GM18861 (cell line): ENCODE measurements around the gene WIPI1.
"Not testable (repeated sequence)": the region's sequence is repeated elsewhere in the genome, so short reads cannot be mapped to it uniquely, and the experiment has no call there.

Experiments
- ATAC-seq: cut with Tn5 transposase; IDR thresholded peaks from one replicate; pipeline ENCODE4 v1.9.1; 2021; ENCODE audit not compliant: unreplicated experiment

The WIPI1 gene

DNA sequence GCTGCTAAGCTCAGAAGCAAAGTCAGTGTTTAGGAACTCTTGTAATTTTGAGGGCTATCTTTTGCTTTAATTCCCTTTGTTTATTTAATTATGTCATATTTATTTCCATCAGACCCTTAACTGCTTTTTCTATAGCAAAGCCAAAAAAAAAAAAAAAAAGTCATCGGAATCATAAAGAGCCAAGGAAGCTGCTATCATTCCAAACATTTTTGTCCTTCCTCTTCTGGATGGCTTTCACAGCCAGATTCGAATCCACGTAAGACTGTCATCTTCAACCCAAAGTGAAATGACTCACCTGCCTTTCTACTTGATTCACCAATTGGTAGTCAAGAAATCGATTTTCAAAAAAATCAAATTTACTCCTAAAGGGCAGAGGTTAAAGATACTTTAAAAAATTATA lies 38.4 kb downstream of the WIPI1 start:
- no peak for ATAC-seq

DNA sequence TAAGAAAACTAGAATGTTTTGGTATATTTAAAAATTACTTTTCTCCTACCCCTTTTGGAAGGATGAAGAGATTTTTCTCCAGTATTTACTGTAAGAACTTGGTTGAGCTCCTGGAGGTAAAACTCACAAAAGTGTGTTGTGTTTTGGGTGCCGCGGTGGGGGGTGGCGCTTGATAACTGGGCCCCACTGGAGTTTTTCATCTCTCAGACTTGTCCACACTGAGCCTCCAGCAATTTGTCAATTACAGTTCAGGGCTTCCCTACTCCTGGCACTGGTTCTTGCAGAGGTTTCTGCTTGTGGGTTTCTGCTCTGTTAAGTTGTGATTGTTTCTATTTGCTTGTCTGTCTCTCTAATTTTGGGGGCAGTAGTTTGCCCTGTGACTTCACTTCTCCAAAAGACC lies 40.0 kb downstream of the WIPI1 start:
- no peak for ATAC-seq

DNA sequence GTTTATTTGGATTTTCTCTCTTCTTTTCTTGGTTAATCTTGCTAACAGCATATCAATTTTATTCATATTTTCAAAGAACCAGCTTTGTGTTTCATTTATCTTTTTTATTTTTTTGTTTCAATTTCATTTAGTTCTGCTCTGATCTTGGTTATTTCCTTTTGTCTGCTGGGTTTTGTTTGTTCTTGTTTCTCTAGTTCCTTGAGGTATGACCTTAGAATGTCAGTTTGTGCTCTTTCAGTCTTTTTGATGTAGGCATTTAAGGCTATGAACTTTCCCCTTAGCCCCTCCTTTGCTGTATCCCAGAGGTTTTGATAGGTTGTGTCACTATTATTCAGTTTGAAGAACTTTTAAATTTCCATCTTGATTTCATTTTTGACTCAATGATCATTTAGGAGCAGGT lies 42.4 kb downstream of the WIPI1 start:
- ATAC-seq: not testable (repeated sequence)

DNA sequence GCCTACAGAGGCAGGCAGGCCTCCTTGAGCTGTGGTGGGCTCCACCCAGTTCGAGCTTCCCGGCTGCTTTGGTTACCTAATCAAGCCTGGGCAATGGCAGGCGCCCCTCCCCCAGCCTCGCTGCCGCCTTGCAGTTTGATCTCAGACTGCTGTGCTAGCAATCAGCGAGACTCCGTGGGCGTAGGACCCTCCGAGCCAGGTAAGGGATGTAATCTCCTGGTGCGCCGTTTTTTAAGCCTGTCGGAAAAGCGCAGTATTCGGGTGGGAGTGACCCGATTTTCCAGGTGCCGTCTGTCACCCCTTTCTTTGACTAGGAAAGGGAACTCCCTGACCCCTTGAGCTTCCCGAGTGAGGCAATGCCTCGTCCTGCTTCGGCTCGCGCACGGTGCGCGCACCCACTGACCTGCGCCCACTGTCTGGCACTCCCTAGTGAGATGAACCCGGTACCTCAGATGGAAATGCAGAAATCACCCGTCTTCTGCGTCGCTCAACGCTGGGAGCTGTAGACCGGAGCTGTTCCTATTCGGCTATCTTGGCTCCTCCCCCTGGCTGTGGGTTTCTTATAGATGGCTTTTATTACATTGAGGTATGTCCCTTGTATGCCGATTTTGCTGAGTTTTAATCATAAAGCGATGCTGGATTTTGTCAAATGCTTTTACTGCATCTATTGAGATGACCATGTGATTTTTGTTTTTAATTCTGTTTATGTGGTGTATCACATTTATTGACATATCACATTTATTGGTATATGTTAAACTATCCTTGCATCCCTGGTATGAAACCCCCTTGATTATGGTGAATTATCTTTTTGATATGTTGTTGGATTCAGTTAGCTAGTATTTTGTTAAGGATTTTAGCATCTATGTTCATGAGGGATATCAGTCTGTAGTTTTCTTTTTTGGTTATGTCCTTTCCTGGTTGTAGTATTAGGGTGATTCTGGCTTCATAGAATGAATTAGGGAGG lies 43.4 kb downstream of the WIPI1 start:
- ATAC-seq: not testable (repeated sequence)

DNA sequence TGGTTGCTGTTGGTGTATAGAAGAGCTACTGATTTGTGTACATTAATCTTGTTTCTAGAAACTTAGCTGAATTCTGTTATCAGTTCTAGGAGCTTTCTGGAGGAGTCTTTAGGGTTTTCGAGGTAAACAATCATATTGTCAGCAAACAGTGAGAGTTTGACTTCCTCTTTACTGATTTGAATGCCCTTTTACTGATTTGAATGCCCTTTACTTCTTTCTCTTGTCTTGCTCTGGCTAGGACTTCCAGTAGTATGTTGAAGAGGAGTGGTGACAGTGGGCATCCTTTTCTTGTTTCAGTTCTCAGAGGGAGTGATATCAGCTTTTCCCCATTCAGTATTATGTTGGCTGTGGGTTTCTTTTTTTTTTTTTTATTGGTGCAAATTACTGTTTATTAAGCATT lies 49.6 kb downstream of the WIPI1 start:
- ATAC-seq: not testable (repeated sequence)

DNA sequence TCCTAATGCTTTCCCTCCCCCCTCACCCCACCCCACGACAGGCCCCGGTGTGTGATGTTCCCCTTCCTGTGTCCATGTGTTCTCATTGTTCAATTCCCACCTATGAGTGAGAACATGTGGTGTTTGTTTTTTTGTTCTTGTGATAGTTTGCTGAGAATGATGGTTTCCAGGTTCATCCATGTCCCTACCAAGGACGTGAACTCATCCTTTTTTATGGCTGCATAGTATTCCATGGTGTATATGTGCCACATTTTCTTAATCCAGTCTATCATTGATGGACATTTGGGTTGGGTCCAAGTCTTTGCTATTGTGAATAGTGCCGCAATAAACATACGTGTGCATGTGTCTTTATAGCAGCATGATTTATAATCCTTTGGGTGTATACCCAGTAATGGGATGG lies 53.5 kb downstream of the WIPI1 start:
- not testable (repeated sequence) for ATAC-seq

DNA sequence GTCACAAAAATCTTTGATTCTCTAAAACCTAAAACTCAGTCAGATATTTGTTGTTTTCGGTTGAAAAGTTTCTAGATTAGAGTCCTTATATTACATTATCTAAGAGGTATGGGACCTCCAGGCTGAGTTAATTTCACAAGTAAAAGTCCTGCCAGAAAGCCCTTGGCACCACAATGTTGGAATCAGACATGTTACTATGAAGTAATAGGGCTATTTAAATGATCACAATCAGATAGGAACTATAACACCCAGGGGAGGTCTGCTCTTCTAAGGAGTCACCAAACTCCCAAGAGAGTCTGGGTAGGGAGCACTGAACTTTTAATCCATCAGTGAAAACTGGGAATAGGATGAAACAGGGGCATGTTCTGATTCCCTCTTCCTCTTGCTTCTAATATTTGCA lies 54.2 kb downstream of the WIPI1 start:
- no peak for ATAC-seq

DNA sequence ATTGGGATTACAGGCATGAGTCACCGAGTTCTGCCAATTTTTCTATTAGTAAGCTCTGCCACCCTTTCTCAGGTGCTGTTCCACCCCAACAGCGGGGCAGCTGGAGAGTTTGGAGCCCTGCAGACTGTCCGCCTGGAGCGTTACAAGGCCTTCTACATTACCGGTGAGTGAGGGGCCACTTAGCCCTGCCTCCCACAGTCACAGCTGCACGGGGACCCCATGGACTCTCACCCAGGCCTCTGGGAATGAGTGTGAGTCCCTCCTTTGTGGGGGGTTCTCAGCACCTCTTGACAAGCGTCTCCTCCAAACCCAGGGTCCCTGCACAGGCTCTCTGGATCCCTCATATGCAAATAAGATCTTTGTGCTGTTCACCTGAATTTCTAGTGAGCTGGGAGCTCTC lies 56.0 kb downstream of the WIPI1 start:
- no peak for ATAC-seq

DNA sequence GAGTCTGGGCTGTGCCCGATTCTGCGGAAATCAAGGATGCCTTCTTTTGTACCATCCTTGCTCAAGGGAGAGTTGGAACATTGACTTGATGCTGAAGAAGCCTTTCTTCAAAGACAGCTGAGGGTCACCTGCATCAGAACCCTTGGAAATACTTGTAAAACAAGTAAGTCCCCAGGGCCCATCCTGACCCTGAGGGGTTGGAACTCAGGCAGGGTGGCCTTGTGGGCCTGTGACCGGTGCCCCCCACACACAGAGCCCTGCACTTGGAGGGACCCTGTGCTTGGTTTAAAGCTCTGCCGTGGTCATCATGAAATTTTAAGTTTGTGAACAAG lies 56.9 kb downstream of the WIPI1 start:
- ATAC-seq: no peak

DNA sequence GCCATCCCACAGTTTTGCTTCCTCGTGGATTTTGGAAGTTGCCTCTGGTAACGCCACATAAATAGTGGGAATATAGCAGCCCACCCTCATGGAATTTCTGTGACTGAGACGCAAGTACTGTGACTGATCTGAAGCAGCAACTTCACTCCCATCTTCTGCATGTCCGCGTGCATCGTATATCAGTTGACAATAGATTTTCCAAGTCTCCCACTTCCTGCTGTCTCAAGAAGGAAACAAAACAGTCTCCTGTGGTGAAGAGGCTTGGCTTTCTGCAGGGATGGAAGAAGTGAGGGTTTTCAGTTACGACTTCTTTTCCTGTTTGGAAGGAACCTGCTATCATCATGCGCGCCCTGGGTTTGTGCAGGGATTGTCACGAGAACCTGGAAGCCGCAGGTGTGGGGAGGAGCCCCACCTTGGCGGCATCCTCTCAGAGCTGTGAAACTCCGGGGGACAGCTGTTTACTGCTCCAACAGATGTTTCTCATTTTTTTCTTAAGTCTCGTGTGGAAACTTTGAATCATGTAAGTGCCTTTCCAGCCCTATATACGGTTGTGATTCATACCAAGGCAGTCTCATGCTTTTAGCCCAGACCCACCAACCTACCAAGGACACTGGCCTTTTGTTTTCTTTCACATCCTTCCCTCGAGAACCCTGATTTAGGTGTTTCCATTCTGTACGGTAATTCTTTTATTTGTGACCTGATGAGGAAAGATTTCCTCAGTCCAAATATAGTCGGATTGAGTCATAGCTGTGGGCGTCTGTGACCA lies 57.5 kb downstream of the WIPI1 start:
- no peak for ATAC-seq

DNA sequence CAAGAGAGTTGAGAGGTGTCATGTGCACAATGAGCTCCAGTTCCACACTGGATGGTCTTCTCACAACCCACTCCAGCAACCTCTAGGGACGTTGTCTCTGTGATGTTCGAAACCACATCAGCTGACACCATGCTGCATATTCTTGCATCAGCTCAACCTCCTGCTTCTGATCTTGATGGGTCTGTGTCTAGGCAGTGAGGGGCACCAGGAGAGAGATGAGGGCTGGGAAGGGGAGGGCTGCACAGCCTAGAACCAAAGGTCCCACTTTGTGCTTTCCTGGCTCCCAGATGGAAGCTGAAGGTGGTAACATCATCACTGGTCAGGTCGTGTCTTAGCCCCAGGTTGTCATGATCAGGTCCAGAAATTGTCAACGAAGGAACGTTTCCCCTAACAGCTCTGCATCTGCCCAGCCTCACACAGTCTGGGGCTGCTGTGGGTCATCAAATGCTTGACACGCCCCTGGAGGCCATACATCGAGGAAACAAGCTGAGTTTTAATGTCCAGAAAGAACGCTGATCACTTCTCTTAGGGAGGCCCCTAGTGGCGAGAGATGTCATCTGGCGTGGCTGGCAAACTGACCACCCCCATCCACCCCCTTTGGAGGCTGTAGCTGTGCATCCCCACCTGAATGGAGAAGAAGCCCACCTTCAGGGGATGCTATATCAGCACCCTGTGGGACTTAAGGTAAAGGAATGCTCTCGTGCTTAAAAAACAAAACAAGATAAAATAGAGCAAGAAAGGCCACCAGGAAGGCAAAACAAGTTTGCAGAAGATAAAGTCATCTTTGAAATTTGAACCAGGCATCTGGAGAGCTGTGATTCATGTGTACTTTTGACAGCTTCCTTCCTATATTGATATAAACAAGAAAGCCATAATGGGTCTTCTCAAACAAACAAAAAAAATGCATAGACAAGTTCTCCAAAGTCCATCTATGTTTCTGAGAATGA lies 58.3 kb downstream of the WIPI1 start:
- ATAC-seq: peak; percentile 60

DNA sequence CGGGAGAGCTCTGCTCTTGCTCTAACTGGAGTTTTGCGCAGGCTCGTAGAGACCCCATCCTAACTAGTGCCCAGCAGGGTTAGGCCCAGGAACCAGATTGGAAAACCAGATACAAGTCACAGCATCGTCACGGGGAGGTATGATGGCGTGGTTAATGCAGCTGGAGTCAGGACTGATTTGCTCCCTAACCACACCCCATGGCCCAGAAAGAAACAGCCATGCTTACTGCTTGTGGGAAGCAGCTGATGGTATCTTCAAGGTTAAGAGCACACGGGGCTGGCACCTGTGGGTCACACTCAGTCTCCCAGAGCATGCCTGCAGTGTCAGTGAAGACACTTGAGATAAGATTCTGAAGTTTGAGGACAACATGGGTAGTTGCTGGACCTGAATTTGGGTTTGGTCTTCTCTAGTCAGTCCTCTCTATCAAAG lies 60.2 kb downstream of the WIPI1 start:
- no peak for ATAC-seq

DNA sequence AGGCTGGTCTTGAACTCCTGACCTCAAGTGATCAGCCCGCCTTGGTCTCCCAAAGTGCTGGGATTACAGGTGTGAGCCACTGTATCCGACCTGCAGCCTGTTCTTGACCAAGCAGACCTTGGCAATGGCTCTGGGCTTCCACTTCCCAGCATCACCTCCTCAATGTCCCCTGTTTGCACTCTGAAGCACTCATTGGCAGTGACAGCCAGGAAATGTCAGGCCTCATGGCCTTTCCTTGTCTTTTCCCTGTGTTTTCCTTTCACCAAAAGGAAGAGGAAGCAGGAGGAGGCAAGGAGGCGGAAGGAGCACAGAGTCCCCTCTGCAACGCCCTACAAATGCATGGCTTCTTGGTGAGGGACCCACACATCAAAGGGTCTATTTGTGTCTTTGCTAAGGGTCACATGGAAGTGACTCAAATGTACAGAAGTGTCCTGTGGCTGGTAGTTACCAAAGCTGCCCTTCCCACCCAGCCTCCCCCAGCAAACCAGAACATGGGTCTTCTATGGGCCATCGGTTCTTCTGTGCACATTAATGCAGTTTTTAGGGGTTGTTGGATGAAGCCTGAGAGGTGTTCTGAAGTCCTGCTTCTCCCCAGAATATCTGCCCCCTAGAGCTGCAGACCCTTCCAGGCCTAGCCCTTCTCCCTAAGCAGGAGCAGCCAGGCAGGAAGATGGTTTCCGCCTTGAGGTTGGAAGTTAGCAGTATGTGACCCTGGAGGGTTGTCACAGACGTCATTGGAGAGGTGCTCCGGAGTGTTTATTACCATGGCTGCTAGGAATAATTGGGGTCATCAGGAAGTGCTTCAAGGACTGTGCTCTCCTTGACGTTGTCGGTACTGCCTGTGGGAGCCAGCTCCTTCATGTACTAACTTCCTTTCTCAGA lies 60.8 kb downstream of the WIPI1 start:
- ATAC-seq: no peak

DNA sequence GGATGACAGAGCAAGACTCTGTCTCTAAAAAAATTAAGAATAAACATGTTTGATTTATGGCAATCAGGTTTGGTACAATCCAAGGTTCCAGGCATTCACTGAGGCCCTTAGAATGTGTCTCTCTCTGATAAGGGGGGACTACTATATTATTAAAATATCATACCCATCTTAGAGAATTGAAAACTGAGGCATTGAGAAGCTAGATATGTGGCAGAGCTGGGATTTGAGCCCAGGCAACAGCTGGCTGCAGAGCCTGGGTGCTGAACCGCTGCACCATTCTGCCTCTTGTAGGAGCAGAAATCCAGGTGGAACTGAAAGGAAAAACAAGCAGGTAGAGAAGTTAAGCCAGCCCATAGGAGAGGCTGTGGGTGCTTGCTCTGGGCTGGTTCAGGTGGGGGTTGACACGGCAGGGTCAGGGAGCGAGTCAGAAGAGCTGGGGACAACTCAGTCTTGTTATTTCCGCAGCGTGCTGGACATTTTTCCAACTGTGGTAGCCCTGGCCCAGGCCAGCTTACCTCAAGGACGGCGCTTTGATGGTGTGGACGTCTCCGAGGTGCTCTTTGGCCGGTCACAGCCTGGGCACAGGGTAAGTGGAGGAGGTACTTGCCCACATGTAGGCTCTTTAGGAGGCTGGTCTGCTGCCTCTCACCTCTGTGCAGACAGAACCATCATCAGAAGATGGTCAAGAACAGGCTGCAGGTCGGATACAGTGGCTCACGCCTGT lies 62.5 kb downstream of the WIPI1 start:
- no peak for ATAC-seq

DNA sequence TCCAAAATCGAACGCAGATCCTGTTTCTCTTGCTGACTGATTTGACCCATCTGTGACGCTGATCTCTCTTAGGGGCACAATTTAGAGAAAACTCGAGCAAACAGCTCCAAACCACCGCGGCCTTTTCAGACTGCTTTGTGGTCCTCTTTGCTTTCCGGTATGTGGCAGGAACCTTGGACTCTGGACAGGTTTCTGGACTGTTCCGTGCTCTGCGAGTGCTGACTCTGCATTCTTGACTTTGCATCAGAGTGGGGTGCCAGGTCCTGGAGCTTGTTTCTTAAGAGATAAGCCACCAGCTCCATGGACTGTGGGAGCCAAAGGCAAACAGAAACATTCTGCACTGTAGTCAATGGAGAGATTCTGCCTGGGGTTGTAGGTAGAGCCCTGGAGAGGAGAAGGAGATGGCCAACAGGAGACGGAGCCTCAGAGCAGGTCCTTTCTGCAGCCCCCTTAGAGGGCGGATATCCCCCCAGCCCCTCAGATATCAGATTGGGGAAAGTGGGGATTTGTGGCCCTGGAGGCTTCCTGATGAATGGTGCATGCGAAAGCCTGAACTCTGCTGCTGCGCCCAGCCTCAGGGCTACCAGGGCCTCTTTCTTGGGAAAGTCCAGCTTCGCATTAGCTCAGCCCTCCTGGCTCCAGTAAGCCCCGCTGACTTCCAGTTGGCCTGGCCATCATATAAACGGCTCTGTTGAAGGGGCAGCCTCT lies 65.6 kb downstream of the WIPI1 start:
- ATAC-seq: no peak

DNA sequence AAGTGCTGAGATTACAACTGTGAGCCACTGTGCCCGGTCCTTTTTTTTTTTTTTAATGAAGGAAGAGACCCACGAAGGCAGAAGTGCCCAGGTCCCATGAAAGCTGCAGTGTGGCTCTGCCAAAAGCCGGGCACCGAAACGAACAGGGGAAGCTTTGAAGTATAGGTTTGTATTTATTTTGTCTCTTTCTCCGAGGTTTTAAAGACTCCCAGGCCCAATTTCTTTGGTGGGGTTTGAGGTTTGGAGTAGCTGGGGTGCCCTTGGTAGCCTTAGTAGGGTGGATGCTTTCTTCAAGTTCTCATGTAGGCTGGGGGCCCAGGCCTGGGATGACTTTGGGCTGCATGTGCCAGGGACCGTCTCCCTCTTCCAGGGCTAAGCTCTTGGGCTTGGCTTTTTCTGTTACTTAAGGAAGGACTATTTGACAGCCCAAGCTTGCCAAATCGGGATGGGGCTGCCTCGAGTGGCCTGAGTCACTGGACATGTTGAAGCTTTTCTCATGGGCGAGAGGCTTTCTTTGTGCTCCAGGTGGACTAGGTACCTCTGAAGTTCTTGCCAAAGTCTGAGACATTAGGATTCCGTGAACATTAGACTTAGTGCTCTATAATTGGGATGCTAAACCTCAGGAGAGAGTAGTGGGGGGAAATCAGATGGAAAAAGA lies 66.3 kb downstream of the WIPI1 start:
- ATAC-seq: no peak

DNA sequence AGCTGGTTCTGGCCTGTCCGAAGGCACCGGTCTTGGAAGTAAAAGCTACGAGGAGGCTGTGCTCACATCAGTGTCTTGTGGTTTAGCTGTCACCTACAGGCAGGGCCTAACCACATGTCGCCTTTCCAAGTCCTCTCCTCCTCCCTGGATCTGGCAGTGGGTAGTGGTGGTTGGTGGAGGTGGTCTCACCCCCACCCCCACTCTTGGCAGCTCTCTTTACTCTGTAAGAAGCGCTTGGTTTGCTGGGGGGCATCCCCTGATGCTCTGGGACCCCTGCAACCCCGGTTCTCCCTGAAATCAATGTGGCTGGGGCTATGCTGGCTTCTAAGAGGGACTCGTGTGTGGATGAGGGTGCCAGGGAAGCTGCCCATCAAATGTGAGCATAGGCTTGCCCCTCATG lies 68.3 kb downstream of the WIPI1 start:
- no peak for ATAC-seq
